ENCODE results near the gene AIRE.
"Not testable (repeated sequence)": the region's sequence is repeated elsewhere in the genome, so short reads cannot be mapped to it uniquely, and the experiment has no call there.

The AIRE gene

DNA sequence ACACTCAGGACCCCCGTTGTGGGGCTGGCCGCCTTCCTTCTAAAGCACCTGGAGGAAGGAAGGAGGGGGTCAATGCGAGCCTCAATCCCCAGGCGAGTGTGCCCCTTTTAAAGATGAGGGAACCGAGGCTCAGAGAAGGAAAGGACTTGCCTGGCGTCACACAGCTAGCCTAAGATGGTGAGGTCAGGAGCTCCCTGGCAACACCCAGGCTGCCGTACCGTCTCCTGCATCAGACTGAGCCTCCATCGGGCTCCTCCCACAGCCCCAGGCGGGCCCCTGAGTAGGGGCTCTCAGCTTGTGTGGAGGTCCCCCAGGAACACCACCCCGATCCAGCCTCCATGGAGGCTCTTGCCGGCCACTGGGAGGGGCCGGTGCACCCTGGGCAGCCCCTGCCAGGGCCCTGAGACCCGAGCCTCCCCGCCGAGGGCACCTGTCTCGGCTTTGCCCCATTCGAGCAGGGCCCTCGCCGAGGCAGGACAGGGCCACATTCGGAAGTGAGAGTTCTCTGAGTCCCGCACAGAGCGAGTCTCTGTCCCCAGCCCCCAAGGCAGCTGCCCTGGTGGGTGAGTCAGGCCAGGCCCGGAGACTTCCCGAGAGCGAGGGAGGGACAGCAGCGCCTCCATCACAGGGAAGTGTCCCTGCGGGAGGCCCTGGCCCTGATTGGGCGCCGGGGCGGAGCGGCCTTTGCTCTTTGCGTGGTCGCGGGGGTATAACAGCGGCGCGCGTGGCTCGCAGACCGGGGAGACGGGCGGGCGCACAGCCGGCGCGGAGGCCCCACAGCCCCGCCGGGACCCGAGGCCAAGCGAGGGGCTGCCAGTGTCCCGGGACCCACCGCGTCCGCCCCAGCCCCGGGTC, at the start of gene AIRE:
Gene AIRE (plus strand): TSS at position 739 of the 855 bp plus-strand sequence. CDS start 131 bp downstream, outside the sequence.
- no peak for DNase-seq

DNA sequence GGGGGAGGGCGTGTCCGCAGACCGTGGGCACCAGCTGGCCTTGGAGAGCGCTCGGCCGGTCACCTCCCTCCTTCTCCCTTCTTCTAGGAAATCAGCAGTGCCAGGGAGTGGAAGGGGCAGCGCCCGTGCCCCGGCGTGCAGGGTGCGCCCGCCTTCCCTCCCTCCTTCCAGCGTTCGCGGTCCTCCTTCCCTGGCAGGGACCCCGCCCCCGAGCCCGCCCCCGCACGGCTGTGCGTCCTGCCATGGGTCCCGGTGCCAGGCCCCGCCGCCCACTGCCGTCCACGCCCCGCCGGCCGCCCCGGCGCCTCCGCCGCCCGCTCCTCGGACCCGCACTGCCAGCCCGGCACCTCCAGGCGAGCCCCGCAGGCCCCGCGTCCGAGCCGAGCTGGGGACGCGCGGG, 45.3 kb upstream of the AIRE start:
- not testable (repeated sequence) for DNase-seq

DNA sequence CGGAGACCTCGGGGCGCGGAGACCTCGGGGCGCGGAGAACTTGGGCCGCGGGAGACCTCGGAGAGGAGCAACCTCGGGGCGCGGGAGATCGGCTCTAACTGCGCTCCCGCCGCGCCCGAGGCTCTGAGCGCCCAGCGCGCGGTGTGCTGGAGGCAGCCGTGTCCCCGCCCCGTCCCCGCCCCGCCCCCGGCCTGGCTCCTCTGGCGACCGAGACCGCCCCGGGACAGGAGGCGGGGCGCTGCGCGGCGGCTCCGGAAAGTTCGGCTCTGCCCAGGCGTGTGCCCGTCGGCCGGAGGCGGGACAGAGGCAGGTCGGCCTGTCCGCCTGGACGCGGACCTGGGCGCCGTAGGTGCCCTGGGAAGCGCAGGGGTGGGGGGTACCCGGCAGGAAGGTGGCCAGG, 44.8 kb upstream of the AIRE start, which contains the start of gene ICOSLG:
Gene ICOSLG (minus strand): TSS at position 102 of the 400 bp plus-strand sequence. CDS start 126 bp downstream, outside the sequence.
- not testable (repeated sequence) for DNase-seq

DNA sequence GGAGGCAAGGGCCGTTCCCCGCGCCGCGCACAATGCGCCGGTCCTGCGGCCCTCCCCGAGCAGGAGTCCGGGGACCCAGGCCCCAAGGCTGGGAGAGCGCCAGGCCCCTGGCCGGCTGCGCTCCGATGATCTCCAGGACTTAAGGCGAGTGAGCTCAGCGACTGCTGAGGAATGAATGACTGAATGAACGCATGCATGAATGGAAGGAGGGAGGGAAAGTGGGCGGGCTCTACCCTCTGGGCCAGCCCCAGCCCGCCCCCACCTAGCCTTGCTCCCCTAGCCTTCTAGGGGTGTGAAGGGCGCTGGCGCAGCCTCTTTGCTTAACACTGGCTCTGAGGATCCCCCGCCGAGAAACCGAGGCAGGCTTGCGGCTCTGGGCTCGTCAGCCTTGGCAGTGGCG, 44.4 kb upstream of the AIRE start:
- not testable (repeated sequence) for DNase-seq

DNA sequence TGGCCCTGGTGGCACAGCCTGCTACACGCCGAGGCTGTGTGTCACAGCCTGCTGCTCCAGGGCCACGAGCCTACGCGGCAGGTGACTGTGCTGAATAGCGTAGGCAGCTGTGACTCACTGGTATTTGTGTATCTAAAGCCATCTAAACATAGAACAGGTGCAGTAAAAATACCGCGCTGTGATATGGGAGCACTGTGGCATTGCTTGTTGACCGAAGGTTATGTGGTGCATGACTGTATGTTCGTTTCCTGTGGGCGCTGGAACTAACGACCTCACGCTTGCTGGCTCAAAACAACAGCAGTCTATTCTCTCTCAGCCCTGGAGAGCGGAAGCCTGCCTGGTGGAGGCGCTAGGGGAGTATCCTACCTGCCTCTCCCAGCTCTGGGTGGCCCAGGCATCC, 41.7 kb upstream of the AIRE start:
- DNase-seq: not testable (repeated sequence)

DNA sequence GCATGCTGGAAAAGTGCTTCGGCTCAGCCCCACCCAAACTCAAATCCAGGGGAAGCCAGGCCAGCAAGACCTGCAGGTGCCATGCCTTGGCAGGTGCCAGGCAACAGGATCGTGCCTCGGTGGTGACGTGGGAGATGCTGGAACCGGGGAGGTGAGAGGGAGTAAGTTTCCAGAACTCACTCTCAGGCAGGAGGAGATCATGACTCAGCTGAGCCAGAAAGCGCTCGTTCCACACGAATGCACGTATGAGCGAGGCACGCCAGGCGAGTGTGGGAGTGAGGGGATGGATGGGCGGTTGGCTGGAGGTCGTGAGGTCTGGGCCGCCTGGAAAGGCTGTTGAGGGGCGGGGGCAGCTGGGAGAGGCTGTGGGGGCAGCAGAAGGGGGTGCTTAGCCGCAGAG, 37.8 kb upstream of the AIRE start:
- DNase-seq: not testable (repeated sequence)

DNA sequence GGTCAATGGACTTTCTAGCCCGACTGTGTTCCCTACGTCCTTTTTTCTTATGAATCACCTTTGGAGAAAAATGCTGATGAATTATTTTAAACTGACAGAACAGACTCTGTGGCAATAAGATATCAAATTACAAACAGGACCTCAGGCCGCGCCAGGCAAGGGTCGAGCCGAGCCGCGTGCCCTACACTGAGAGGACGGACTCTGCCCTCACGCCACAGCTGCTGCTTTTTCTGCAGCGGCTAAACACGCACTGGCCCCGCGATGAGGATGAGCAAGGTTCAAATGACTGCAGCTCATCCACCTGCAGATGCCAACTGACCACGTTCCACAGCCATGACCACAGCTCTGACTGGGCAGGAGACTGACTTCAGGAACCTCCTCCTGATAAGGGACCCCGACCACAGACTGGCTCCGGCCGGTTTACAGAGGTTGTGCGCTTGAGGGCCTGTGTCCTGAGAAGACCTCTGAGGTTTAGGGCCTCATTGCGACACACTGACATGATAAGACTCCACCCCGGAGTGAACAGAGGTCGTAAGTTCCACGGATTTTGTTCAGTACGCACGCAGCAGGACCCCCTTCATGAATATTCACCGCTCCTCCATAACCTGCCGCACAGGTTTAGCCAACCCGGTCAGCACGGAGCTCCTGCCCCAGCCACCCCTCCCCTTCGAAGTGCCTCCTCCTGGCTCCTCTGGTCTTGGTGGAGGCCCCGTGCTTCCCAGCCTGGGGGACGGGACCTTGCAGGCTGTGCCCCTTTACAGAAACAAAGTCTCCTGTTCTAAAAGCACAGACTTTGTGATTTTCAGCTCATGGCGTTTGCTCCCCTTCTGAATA, 36.3 kb upstream of the AIRE start:
- not testable (repeated sequence) for DNase-seq

DNA sequence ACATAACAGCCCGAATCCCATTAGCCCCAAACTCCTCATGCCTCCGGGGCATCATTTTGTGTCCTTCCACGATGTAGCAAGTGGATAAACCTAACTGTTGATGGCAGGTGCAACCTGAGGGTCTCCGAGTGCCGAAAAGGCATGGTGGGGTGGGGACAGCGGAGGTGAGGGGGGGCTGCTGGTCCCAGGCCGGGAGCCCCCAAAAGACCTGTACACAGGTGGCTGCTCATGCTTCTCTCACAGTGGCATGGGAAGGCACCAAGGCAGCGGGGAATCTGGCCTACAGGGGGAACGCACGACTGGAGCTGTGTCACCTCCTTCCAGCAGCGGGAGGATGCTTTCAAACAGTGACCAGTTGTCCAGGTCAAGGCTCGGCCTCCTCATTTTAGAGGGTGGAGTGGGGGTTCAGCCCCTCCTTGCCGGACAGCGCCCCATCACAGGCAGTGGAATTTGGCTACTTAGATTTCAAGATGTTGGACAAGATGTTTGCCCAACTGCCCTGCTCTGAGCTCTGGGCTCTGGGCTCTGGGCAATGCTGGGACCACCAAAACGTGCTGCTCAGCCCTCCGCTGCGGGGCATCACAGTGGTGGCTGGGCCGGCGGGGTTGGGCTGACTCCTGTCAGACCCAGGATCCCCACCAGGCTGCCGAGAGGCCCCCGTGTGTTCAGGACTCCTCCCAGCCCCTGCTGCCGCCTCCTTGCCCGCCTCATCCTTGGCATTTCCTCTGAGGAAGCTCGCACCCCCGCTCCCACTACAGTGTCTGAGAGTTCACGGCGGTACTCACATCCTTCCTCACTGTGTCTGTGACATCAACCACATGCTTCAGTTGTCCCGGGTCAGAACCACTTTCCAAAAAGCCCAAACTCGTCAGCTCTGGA, 31.6 kb upstream of the AIRE start:
- DNase-seq: no peak

DNA sequence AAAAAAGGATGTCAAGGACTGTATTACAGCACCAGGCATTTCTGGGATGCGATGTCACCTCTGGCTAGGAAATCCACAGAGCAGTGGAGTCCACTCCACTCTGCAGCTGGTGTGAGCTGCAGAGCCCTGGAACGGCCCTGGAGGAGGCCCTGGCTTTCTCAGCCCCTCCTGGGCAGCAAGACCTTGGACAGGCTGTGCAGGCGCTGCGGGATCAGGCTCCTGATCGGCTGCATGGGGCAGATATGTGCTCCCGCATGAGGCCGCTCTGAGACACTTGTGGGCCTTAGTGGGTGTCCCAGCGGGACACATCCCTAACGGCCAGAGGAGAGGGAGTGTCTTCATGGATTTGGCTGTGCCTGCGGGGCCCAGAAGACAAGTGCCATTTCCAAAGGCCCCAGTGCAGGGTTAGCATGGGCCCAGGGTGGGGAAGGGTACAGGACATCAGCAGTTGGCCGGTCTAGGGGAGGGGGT, 30.1 kb upstream of the AIRE start:
- no peak for DNase-seq

DNA sequence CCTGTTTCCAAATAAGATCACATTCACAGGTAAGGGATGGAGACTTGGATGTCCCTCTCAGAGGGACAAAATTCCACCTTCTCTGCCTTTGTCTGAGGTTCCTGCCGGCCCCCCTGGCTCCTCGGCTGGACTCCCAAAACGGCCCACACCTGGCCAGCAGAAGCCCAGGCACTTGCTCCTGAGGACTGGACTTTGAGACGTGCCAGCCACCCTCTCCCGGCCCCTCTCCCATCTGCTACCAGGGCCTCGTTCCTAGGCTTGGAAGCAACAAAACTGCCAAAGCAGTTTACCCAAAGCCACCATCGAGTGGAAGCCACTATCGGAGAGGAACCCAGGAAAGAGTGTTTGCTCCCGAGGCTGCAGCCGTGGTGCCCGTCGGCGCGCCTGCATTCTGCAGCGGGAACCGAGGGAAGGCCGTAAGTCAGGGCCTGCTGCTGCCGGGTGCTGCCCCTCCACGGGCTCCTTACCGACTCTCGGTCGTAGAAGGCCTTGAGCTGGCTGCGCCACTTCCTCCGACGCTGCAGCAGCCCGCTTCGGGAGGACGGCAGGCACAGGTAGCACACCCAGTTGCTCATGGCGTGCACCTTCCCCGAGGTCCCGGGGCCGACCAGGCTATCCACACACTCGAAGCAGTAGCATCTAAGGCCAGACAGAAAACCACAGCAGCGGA, 27.5 kb upstream of the AIRE start:
- DNase-seq: no peak

DNA sequence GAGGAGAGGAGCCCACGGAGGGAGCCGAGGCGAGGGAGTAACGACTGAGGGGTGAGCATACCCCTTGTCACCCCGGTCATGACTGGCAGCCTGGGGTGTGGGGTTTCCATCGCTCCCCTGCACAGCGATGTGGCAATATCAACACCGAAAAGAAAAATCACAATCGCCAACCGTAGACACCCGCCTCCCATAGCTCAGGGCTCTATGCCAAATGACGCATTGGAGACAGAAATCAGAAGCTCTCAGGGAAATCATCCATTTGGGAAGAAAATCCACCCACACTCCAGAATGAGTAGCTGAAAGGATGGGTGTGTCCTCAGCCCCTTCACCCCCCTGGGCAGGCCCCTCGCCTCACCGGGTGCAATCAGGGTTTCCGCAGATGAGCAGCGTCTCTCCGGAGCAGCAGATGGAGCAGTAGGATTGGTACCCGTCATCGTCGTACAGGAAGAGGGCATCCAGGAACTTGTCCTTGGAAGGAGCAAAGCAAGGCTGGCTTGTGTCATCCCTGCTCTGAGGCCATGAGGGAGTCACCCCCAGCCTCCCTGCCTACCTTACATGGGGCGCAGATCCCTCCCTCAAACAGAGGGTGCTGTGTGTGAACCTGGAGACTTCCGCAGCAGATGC, 26.5 kb upstream of the AIRE start:
- no peak for DNase-seq

DNA sequence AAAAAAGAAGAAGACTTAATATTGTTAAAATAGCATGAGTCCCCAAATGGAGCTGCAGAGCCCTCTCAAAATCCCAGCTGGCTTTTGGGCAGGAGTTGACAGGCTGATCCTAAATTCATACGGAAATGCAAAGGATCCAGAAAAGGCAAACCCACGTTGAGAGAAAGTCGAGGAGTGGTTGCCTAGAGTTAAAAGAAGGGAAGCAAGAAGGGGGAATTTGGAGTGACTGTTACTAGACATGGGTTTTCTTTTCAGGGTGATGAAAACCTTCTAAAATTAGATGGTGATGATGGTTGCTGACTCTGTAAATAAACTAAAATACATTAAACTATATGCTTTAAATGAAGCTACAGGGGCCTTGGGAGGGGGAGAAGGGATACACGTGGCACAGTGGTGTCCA, 25.6 kb upstream of the AIRE start:
- no peak for DNase-seq

DNA sequence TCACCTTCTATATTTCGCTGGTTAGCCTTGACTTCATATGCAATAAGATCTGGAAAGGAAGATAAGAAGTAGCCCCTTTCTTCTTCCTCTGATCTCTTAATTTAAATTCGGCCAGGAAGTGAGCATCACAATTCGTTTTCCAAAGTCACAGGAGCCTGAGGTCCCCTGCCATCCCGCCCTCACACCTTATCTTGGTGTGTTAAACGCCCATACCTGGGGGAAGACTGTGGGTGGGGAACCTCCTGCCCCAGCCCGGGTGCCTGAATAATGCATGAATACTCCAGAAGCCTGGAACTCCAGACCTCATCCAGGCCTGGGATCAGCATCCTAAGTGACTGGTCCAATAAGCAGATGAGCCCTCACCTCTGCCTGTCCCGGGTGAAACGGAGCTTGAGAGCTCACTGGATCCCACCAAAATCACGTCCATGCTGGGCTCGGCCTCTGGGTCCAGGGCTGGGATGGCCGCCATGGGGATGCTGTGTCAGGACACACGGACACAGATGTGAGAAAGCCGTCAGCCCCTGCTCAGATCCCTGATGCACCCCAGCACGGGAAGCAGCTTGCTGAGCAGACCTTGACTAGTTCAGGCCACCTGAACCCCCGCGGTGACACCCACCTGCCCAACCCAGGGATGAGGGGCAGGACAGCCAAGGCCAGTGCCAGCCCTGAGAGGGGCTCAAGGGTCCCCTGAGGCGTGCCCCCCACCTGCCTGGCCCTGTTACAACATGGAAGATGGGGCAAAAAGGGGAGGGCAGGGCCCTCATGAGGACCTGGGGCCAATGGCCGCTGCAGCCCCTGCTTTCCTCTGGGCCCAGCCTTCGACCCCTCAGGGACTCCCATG, 24.7 kb upstream of the AIRE start:
- DNase-seq: no peak

DNA sequence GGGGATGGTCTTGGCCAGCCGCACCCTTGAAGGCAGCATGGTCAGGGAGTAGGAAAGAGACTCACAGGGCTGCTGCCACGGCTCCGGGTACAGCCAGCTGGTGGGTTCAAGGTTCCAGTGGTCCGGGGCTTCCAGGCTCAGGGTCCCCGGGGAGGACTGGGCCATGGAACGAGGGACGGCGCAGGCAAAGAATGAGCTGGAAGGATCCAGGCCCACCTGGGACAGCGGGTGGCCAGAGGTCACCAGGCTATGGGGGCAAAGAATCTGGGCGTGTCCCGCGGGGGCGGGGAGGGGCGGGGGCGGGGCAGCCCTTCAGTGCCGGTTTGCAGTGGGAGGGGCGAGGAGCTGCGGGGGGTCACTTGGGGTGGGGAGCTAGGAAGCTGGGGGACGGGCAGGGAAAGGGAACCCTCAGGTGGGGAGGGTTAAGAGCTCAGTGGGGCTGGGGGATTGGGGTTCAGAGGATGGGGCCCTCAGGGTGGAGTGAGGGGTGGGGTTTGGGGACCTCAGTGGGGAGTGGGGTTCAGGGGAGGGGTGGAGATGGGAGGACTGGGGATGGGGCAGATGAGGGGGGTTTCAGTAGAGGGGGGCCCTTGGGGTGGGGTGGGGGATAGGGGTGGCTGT, 23.9 kb upstream of the AIRE start, which contains the start of gene DNMT3L:
Gene DNMT3L (minus strand): TSS at position 223 of the 621 bp plus-strand sequence. CDS start 638 bp downstream, outside the sequence.
- no peak for DNase-seq

DNA sequence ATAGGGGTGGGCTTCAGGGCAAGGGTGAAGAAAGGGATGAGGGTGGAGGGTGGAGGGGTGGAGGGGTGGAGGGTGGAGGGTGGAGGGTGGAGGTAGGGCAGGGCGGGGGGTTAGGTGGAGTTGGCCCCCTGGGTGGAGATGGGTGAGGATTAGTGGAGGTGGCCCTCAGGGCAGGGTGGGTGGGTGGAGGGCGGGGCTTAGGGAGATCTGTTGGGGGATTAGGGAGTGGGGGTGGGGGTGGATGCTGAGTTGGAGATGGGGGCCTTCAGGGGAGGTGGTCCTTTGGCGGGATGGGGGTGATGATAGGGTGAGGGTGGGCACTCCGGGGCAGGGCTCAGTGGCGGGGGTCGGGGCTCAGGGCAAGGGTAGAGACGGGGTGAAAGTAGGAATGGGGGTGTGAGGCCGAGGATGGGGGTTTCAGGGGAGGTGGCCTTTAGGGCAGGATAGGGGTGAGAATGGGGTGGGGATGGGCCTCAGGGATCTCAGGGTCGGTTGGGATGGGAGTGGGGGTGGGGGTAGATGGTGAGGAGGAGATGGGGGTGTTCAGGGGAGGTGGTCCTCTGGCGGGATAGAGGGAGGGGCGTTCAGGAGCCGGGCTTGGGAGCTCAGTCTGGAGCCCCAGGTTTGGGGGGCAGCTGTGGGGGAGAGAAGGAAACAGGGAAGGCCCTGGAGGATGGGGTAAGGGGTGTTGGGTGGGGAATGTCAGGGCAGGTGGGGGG, 23.2 kb upstream of the AIRE start:
- DNase-seq: no peak

DNA sequence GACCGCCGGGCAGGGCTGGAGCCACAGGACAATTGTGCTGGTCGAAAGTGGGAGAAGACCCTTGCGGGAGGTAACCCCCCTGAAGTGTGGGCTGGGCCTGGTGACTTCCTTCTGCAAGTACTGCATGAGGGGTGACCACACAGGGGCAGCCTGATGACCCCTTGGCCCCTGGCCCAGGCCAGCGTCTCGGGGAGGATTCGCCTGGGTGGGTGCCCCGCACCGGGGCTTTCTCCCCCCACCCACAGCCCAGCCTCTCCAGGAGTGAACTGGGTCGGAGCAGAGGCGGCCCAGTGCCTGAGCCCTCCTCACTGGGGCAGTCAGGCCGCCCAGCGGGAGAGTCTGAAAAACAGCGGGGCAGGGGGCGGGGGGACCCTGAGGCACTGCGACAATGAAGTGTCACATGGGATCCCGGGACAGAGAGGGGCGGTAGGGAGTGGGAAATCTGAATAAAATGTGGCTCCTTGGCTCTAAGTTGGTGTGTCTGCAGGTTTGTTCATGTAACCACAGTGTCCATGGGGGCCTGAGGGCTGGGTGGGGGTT, 22.4 kb upstream of the AIRE start:
- DNase-seq: no peak

DNA sequence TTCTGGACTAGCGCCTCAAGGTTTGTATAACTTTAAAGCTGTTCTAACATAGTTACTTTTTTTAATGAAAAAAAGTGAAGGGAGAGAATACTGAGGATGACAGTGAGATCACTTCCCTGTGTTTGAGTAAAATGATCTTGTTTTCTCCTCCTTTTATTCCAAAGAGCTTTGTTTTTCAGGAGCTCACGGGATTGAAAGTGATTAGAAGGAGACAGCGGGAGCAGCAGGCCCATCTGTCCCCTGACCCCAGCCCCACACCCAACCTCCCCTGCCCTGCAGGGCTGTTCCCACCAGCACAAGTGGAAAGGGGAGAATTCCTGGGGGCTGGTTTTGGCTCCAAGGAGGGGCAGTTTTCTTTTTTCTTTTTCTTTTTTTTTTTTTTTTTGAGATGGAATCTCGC, 21.9 kb upstream of the AIRE start:
- no peak for DNase-seq

DNA sequence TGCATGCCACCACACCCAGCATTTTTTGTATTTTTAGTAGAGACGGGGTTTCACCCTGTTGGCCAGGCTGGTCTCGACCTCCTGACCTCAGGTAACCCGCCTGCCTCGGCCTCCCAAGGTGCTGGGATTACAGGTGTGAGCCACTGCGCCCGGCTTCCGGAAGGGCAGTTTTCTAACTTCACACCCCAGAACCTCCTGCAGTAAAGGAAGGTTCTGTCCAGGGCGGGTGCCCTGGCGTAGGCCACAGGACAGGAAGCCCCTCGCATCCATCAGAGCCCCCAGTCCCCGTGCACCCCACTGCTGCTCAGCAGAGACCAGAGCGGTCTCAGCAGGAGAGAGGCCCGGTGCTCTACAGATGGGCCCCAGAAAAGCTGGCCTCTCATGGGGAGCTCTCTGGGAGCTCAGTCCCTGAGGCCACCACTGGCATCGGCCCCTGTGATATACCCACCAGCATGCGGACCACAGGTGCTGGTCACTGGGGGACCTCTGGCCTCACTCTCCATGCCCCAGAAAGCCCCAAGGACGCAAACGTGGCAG, 19.9 kb upstream of the AIRE start:
- no peak for DNase-seq
